GM06990 (cell line): ENCODE measurements around the gene KIAA1586.
"Not testable (repeated sequence)": the region's sequence is repeated elsewhere in the genome, so short reads cannot be mapped to it uniquely, and the experiment has no call there.

ENCODE experiments used
- DNase-seq: peaks from one replicate; pipeline ENCODE4 v3.0.0-alpha.2; 2011; ENCODE audit not compliant: insufficient read length; ENCODE audit errors: extremely low read depth
- H3K27me3 ChIP-seq: replicated peaks from 2 replicates; pipeline ENCODE4 v1.6.0; 2011; ENCODE audit warnings: low read length; ENCODE audit not compliant: control insufficient read depth, insufficient read depth
- H3K36me3 ChIP-seq: 2 replicates; pipeline ENCODE4 v1.5.1; 2011; ENCODE audit warnings: low read length; ENCODE audit not compliant: control insufficient read depth, insufficient read depth
- H3K4me3 ChIP-seq: replicated peaks from 2 replicates; pipeline ENCODE4 v1.5.1; 2011; ENCODE audit warnings: low read depth, mild to moderate bottlenecking, control low read depth, low read length
- TF ChIP-seq, protein P1 (sequence below): IDR thresholded peaks from 2 replicates; pipeline ENCODE4 v1.5.1; 2011; ENCODE audit warnings: low read length, control low read depth, mild to moderate bottlenecking, inconsistent platforms; ENCODE audit not compliant: insufficient read depth, poor library complexity, severe bottlenecking

Gene KIAA1586, protein sequence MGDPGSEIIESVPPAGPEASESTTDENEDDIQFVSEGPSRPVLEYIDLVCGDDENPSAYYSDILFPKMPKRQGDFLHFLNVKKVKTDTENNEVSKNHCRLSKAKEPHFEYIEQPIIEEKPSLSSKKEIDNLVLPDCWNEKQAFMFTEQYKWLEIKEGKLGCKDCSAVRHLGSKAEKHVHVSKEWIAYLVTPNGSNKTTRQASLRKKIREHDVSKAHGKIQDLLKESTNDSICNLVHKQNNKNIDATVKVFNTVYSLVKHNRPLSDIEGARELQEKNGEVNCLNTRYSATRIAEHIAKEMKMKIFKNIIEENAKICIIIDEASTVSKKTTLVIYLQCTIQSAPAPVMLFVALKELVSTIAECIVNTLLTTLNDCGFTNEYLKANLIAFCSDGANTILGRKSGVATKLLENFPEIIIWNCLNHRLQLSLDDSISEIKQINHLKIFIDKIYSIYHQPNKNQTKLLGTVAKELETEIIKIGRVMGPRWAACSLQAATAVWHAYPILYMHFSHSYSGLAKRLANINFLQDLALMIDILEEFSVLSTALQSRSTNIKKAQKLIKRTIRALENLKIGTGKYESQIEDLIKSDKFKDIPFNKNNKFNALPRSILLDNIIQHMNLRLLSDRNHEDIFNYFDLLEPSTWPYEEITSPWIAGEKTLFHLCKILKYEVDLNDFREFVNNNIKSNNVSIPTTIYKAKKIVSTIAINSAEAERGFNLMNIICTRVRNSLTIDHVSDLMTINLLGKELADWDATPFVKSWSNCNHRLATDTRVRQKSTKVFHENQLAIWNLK

DNA sequence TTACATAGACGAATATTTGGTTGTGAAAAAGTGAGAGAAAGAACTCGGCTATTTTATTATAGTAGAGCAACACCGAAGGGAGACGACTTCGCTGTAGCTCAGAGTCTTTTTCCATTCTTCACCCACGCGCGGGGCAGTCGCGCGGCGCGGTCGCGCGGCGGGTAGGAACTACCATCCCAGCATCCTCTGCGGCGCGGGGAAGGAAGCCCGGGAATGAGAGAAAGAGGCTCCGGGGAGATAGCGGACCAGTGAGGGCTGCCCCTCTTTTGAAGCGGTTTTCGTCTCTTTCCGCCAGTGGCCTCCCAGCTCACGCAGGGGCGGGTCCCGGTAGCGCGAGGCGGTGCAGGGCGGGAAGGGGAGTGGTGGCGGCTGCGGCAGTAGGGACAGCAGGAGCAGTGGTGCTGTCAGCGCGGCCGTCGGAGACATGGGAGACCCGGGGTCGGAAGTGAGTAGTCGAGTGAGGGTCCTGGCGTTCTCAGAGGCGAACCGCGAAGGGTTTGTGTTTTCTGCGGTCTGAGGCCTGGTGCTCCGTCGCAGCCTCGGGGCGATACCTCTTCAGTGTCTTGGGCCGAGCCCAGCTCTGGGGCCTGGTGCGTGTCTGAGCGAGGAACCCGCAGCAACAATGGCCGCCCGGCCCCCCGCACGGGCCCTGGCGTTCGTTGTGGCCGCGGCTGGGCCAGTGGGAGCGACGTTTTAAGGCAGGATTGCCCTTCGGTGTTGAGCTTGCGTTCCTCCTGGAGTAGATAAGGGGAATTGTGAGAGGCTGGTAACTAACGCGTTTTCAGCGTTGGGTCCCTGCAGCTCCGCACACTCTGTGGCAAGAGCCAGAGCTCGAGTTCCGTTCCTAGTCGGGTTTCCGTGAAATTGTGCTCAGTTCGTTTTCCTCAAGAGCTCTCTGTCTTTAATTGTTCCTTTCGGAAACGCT is at the start of gene KIAA1586:
TSS of gene KIAA1586 (plus strand) at position 362 of the 925 bp plus-strand sequence. CDS start at position 425, 63 bp downstream.
- DNase-seq = peak; percentile 89
- H3K36me3 ChIP-seq = not testable (repeated sequence)

DNA sequence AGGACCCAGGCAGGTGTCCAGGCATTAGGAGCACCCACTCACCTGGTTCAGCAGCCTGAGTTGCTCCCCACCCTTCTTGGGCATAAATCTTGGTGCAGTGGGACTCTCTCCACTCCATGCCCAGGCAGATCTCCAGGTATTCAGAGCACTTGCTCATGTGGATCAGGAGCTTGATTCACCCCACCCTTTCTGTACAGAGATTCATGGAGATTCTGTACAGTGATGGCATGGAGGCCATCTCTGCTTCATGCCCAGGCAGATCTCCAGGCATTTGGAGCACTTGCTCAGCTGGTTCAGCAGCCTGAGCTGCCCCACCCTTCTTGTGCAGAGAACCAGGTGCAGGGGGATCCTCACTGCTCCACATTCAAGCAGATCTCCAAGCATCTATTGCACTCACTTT is 47.4 kb upstream of the KIAA1586 start:
- TF ChIP-seq, protein P1, sequence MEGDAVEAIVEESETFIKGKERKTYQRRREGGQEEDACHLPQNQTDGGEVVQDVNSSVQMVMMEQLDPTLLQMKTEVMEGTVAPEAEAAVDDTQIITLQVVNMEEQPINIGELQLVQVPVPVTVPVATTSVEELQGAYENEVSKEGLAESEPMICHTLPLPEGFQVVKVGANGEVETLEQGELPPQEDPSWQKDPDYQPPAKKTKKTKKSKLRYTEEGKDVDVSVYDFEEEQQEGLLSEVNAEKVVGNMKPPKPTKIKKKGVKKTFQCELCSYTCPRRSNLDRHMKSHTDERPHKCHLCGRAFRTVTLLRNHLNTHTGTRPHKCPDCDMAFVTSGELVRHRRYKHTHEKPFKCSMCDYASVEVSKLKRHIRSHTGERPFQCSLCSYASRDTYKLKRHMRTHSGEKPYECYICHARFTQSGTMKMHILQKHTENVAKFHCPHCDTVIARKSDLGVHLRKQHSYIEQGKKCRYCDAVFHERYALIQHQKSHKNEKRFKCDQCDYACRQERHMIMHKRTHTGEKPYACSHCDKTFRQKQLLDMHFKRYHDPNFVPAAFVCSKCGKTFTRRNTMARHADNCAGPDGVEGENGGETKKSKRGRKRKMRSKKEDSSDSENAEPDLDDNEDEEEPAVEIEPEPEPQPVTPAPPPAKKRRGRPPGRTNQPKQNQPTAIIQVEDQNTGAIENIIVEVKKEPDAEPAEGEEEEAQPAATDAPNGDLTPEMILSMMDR = no peak
- no peaks in the 10 kb centered on the region for H3K27me3 ChIP-seq
- DNase-seq = no peak
- H3K4me3 ChIP-seq = no peak overlapping the region
- H3K36me3 ChIP-seq = no peaks in the 10 kb centered on the region

More for the DNA sequence above, at the start of gene KIAA1586:
- H3K4me3 ChIP-seq = peak within 1 kb of the TSS; percentile 71
- H3K27me3 ChIP-seq = not testable (repeated sequence)

DNA sequence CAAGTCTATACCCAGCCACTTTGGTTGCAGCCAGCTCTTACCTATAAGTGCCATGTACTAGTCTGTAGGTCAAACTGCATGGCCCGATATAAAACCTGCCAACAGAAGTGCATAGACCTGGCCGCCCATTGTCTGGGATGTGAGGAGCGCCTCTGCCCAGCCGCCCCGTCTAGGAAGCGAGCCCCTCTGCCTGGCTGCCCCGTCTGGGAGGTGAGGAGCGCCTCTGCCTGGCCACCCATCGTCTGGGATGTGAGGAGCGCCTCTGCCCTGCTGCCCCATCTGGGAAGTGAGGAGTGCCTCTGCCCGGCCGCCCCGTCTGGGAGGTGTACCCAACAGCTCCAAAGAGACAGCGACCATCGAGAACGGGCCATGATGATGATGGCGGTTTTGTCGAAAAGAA is 46.7 kb upstream of the KIAA1586 start:
- not testable (repeated sequence) for H3K27me3 ChIP-seq, DNase-seq, H3K4me3 ChIP-seq

DNA sequence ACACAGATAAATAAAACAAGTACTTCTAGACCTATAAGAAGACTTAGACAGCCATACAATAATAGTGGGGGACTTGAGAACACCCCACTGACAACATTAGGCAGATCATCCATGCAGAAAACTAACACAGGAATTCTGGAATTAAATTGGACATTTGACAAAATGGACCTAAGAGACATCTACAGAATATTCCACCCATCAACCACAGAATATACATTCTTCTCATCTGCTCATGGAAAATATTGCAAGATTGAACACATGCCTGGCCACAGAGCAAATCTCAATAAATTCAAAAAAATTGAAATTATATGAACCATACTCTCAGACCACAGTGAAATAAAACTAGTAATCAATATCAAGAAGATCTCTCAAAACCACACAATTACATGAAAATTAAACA is 44.3 kb upstream of the KIAA1586 start:
- no peak overlapping the region for H3K4me3 ChIP-seq
- H3K27me3 ChIP-seq = no peaks in the 10 kb centered on the region
- DNase-seq = no peak
- no peaks in the 10 kb centered on the region for H3K36me3 ChIP-seq
- TF ChIP-seq, protein P1 = no peak

More for the DNA sequence above, 46.7 kb upstream of the KIAA1586 start:
- H3K36me3 ChIP-seq = not testable (repeated sequence)

DNA sequence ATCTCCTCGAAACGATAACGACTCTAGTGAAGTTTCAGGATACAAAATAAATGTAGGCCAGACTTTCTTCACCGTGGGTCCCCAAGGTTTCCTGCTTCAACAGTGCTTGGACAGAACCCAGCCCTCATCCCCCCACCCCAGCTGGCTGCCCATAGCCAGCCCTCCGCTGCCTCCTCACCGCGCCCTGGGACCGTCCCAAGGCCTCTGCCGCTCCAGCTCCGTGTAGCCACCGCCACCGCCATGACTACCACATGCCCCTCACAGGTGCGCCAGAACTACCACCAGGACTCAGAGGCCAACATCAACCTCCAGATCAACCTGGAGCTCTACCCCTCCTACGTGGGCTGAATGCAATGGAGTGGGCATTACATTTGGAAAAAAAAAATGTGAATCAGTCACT is 42.2 kb upstream of the KIAA1586 start:
- TF ChIP-seq, protein P1 = no peak
- DNase-seq = no peak

DNA sequence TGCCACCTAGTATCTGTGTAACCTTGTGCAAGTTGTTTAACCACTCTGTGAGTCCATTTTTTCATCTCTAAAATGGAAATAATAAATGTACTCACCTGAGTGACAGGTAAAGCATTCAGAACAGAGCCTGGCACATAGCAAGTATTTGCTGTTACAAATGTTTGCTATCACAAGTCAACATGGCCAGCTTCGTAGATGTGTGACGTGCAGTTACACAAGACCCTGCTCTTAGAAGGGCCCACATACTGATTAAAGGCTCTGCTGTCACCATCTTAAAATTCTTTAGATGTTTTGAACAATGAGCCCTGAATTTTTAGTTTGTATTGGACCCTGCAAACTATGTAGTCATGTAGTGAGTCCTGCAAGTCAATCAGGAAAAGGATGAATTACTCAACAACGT is 40.4 kb upstream of the KIAA1586 start:
- Histone ChIP-seq H3K36me3 (no peaks in the 10 kb centered on the region), H3K4me3 (no peak overlapping the region), H3K27me3 (no peaks in the 10 kb centered on the region)
- TF ChIP-seq, protein P1 = no peak
- no peak for DNase-seq

More for the DNA sequence above, 42.2 kb upstream of the KIAA1586 start:
- Histone ChIP-seq H3K27me3 (no peaks in the 10 kb centered on the region), H3K4me3 (no peak overlapping the region), H3K36me3 (no peaks in the 10 kb centered on the region)

DNA sequence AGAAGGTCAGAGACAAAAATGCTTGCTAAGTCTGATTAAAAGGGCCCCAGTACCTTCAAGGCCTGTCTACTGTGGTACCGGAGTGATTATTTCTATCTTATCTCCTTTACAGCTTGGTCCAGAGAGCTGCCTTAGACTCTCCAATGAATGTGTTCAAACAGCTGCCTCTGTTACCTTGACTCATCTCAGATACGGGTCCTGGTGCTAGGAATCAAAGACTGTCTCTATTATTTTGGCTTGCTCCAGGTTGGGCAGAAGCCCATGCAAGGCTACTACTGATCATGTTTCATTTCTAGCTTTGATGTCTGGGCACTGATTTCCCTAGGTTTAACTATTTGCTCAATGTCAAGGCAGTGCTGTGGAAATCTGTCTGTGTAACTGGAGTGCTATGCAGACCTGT is 38.4 kb upstream of the KIAA1586 start:
- H3K36me3 ChIP-seq, DNase-seq, H3K27me3 ChIP-seq, H3K4me3 ChIP-seq: not testable (repeated sequence)
